Activated T-cell treated with anti-CD3 and anti-CD28 coated beads, Interleukin-2, amount 50 U/mL, for 1 hour (primary cell): Measurements from ENCODE around the gene OTOP1.
"Not testable (repeated sequence)": the region's sequence is repeated elsewhere in the genome, so short reads cannot be mapped to it uniquely, and the experiment has no call there.

ENCODE experiments used
- DNase-seq: peaks from one replicate; pipeline ENCODE4 v3.0.0-alpha.2; 2020

The OTOP1 gene, protein sequence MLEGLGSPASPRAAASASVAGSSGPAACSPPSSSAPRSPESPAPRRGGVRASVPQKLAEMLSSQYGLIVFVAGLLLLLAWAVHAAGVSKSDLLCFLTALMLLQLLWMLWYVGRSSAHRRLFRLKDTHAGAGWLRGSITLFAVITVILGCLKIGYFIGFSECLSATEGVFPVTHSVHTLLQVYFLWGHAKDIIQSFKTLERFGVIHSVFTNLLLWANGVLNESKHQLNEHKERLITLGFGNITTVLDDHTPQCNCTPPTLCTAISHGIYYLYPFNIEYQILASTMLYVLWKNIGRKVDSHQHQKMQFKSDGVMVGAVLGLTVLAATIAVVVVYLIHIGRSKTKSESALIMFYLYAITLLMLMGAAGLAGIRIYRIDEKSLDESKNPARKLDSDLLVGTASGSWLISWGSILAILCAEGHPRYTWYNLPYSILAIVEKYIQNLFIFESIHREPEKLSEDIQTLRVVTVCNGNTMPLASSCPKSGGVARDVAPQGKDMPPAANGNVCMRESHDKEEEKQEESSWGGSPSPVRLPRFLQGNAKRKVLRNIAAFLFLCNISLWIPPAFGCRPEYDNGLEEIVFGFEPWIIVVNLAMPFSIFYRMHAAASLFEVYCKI

DNA sequence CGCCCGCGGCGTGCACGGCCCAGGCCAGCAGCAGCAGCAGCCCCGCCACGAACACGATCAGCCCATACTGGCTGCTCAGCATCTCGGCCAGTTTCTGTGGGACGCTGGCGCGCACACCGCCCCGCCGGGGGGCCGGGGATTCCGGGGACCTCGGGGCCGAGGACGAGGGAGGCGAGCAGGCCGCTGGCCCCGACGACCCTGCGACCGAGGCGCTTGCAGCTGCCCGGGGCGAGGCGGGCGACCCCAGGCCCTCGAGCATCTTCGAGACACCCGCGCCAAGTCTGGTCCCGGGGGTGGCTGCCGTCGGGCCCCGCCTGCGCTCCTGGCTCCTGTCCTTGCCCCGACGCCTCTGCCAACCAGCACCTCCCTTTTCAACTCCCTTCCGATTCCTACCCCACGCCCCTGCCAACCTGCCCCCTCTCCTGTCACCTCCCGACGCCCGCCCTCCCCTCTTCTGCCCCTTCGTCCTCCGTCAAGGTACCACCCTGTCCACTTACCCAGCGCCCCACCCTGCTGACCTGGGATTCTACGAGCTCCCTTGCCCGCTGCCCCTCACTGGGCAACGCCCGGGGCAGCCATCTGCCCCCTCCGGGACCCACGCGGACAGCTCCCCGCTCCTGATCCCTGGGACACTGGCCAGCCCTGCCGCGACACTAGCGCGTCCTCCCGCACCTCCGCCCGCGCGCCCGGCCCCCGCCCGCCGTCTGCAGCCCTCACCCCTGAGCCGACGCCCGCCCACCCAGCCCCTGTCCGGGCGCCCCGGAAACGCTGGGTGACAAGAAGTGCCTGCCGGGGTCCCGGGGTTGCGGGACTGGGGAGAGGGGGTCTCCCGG is at the start of gene OTOP1:
OTOP1 (minus strand) TSS at position 324 of the 833 bp plus-strand sequence; CDS start at position 259, 65 bp downstream.
- DNase-seq = no peak

- DNase-seq = no peak
Observed at GRCh38 chr4:4274226-4274625, 47.5 kb upstream of the OTOP1 start.

- DNase-seq = no peak
Observed at GRCh38 chr4:4271912-4272311, 45.2 kb upstream of the OTOP1 start.

DNA sequence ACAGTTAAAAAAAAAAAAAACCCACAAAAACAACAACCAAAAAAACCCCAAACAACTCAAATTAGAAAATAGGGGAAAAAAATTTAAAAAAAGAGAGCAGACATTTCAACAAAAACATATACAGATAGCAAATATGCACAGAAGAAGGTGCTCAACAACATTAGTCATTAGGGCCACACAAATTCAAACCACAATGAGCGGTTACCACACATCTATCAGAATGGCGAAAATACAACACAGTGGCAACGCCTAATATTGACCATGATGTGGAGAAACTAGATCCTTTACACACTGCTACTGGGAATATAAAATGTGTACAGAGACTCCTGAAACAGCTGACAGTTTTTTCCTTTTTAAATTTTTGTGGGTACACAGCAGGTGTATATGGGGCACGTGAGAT is 43.8 kb upstream of the OTOP1 start:
- DNase-seq = no peak

- DNase-seq = peak; percentile 32
Observed at GRCh38 chr4:4269856-4270255, 43.1 kb upstream of the OTOP1 start.

- peak; percentile 37 for DNase-seq
Observed at GRCh38 chr4:4269331-4269731, 42.6 kb upstream of the OTOP1 start.

GRCh38 chr4:4268776-4269175 is 42.0 kb upstream of the OTOP1 start:
- no peak for DNase-seq

DNA sequence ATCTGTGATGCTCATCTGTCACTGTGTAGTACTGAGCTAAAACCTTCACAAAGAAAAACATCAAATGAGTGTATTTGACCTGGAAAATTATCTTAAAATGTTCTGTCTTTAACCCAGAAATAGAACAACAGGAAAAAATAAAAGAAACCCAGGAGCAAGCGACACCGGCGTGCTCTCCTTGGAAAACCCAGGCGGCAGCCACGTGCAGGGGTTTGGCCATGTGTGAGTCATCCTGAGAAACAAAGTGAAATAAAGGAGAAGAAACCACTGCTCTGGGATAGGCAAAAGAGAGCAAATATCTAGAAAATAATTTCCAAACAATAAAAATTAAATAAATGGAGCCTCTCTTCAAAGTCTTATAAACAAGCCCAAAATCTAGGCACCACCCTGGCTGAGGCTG is 41.3 kb upstream of the OTOP1 start:
- DNase-seq = no peak

DNA sequence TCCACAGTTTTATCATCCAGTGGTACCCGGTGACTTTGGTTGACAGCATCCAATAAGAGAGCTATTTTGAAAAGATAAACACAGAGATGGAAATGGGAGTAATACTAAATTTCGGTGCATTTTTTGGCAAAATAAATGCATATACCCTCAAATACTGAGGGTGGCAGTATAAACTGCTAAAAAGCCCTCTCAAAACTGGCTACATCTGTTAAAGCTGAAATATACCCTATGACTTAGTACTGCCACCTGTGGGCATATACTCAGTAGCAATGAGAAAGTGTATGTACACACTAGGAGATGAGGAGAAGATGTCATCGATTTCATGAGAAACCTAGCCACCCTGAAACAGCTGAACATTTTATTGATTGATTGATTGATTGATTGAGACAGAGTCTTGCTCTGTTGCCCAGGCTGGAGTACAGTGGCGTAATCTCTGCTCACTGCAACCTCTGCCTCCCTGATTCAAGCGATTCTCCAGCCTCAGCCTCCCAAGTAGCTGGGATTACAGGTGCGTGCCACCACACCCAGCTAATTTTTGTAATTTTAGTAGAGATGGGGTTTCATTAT is 33.5 kb upstream of the OTOP1 start:
- no peak for DNase-seq

DNA sequence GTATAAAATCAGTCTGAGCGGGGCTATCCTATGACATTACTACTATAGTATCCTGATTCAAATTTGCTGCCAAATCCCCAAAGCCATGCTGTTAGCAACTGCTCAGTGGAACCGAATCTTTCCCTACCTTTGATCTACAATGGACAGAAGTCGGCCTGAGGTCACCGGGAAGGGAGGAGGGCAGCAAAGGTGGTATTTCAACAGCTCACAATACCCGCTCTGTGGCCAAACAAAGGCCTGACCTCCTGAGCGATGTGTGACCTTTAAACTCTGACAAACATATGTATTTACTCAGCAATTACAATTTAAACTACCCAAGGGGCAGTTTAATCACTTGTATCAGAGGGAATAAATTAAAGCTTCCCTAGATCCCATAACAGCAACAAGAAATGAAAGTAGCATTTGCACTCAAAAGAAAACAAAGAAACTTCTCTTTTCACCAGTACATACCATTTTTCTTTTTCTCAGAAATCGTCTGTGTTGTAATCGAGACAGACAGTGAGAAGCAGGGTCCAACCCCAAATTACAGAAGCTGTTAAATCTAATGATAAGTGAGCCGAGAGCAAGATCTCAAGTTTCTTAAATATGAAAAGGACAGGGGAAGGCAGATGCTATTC is 32.9 kb upstream of the OTOP1 start:
- DNase-seq = no peak

DNA sequence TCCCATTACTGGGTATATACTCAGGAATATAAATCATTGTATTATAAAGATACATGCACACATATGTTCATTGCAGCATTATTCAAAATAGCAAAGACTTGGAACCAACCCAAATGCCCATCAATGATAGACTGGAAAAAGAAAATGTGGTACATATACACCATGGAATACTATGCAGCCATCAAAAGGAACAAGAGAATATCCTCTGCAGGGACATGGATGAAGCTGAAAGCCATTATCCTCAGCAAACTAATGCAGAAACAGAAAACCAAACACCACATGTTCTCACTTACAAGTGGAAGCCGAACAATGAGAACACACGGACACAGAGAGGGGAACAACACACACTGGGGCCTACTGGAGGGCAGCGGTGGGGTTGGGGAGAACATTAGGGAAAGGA is 31.0 kb upstream of the OTOP1 start:
- DNase-seq = not testable (repeated sequence)

GRCh38 chr4:4256799-4257198 is 30.1 kb upstream of the OTOP1 start:
- DNase-seq = no peak

DNA sequence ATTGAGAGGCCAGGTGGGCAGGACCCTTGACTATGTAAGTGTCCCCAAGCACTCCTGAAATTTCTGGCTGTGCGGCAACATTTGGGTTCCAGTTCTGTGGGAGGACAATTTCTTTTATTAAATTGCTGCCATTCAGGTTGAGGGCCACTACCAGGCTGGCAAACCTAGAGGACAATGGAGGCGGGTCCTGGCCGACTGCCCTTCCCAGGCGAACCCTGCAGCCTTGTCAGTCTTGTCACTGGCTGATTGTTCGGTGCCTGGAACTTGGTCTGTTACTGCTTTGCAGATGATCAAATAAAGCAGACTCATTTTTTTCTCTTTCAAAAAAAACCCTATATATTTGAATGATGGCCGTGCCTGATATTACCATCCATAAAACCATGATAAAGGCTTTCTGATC is 27.9 kb upstream of the OTOP1 start:
- DNase-seq = no peak

- no peak for DNase-seq
Observed at GRCh38 chr4:4254199-4254598, 27.5 kb upstream of the OTOP1 start.

DNA sequence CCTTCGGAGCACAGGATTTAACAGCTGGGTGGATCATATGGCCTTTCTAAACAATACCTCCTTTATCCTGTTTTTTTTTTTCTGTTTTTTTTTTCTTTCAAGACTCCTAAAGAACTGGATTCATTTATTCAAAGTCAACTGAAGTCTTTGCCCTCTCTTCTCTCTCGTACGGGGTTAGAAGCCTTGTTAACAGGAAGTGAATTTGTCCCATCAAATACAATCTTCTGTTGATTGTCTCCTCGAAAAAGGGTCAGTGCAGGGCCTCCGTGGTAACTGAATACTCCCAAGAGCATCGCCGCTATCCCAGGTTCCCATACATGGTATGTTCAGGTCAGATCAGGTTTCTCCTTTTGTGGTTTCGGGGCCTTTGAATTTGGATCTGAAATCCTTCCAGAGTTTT is 23.1 kb upstream of the OTOP1 start:
- no peak for DNase-seq

GRCh38 chr4:4249342-4249741 is 22.6 kb upstream of the OTOP1 start:
- not testable (repeated sequence) for DNase-seq

GRCh38 chr4:4248885-4249203 is 22.1 kb upstream of the OTOP1 start:
- no peak for DNase-seq

DNA sequence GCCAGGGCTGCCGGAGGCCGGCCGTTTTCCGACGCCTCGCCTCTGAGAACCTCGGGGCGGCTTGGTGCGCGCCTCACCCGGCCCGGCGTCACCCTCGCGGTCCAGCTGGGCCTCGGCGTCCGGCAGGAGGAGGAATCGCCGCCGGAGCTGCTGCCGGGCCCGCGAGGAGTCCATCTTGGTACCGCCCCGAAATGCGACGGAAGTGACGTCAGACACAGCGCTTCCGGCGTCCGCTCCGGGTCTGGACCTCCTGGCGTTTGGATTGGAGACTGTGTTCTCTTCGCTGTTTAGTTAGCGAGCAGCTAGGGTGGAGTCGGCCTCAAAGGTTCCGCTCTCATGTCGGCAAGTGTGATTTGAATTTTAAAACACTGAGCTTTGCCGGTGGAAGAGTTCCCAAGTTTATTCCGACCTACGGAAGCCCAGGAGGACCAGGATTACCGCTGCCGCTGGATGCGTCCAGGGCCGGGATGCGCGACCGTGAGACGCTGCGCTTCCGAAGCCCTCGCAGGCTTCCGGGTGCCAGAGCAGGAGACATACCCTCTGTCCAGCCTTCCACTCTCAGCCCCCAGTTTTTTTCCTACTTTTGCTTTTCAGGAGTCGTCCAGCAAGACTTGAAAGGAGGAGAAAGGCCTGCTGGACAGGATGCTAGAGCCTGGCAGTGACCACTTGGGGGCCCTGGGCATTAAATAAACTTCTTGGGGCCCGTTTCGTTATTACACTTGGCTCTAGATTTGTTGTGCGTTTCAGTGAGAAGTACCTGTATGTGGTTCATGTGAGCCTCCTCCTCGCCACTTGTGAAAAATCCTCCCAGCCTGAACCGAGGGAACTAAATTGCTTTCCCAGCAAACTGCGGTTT is 21.5 kb upstream of the OTOP1 start, which contains the start of gene TMEM128:
TMEM128 (minus strand) TSS at position 195 of the 856 bp plus-strand sequence; CDS start at position 174, 21 bp downstream.
- DNase-seq = peak; percentile 93

DNA sequence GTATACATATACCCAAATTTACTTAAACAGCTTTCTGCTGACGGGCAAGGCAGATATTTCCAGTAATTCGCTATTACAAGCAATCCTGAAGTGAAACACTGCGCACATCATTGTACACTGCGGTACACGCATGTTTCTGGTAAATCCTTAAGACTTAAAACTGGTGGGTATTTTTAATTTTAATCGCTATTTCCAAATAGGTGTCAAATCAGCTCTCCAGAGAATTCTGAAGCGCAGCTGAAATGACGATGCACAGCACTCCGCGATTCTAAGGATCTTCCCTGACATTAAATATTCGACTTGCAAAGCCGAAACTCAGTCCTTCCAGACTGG is 20.9 kb upstream of the OTOP1 start:
- no peak for DNase-seq

DNA sequence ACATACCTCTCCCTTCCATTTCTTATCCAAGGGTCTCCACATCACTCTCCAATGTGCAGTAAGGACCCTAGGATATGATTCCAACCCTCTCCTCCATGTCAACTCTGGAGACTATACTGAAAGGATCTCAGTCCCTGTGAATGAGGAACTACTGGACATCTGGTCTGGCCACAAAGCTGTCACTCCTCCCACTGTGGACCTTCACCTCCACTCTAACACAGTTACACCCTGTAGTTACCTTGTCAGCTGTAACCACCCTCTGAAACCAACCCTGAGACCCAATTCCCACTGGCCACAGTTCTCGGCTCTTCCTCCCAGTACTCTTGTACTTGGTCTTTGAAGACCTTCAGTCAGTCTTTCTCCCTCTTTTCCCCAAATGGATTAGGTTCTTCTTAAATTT is 18.4 kb upstream of the OTOP1 start:
- DNase-seq = no peak

DNA sequence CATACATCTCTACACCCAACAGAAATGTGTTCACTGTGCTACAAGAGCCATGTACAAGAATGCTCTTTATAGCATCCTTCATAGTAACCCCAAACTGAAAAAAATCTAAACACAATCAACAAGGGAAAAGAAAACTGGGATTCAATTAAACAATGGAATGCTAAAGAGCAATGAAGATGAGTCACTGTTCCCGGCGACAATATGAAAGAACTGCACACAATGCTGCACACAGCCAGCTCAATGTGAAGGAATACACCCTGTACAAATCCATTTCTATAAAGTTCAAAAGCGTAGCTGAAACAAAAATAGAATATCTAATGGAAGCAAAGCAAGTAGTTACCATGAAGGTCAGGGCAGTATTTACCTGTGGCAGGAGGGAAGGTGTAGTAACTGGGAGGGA is 12.8 kb upstream of the OTOP1 start:
- not testable (repeated sequence) for DNase-seq

DNA sequence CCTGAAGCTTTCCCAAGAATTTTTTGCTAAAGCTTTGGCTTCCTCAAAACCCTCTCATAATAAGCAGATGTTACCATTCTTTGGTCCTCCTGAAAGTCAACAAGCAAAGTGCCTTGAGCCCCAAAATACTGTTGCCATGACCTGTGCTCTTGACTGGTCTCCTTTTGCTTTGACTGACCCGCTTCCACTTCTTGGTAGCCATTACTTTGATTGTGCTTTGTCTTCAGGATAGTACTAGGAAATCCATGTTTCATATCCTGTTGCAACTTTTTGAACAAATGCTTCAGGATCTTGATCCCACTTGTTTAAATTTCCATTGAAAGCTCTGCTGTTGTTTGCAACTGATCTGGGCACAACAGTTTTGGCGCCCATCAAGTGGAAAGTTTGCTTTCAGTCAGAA is 6.9 kb upstream of the OTOP1 start:
- DNase-seq = no peak
